Gastrocnemius medialis (tissue), 4 donors: ENCODE results near the gene XPO6. TPM values are rescaled to one million over a fixed set of nuclear protein-coding genes. Genes with fewer than 3 reads are reported as not detected.

Experiments used
- ATAC-seq, 2 donors: fragments of 150-250 bp; one replicate each; pipeline ENCODE4 v1.9.1; 2016
- DNase-seq, 2 donors: peaks; one replicate each; pipeline ENCODE4 v3.0.0-alpha.2; 2019
- H3K27ac ChIP-seq, 4 donors: fragments of 200-600 bp; sonication (generic); 1 replicate in 1 of 4; 2 replicates in 3 of 4; pipeline ENCODE4 v1.5.1; 2016 to 2018; ENCODE audit warnings: mild to moderate bottlenecking in 2 of 4, moderate library complexity in 1 of 4
- H3K27me3 ChIP-seq, 3 donors: fragments of 200-600 bp; sonication (generic) in 2 of 3; 1 replicate in 1 of 3; 2 replicates in 2 of 3; pipeline versions ENCODE4 v1.5.1 to v1.6.0; 2016 to 2019; ENCODE audit warnings: mild to moderate bottlenecking in 1 of 3, moderate library complexity in 1 of 3
- H3K36me3 ChIP-seq, 2 donors: fragments of 200-600 bp; sonication (generic) in 1 of 2; one replicate each; pipeline ENCODE4 v1.5.1; 2017 to 2018
- H3K4me1 ChIP-seq, 2 donors: fragments of 200-600 bp; sonication (generic) in 1 of 2; one replicate each; pipeline ENCODE4 v1.5.1; 2016 to 2017; ENCODE audit warnings: mild to moderate bottlenecking in 2 of 2
- H3K4me3 ChIP-seq, 4 donors: fragments of 200-600 bp; sonication (generic) in 3 of 4; 1 replicate in 1 of 4; 2 replicates in 3 of 4; pipeline ENCODE4 v1.5.1; 2016 to 2019; ENCODE audit warnings: mild to moderate bottlenecking in 2 of 4
- H3K9me3 ChIP-seq, 3 donors: fragments of 200-600 bp; sonication (generic) in 2 of 3; 1 replicate in 1 of 3; 2 replicates in 2 of 3; pipeline ENCODE4 v1.5.1; 2016 to 2019
- POLR2A ChIP-seq, 2 donors: fragments of 450-650 bp; IDR thresholded peaks; one replicate each; pipeline ENCODE4 v1.6.1; 2017; ENCODE audit warnings: antibody characterized with exemption in 2 of 2, mild to moderate bottlenecking in 2 of 2, moderate library complexity in 2 of 2
- in situ Hi-C, 4 donors: fragments of 200-750 bp; cut with MboI; loops; one replicate each; pipeline versions ENCODE4 v1.15.0 to v1.8.0; 2017; ENCODE audit warnings: low sequenced_read_pairs in 4 of 4
- intact Hi-C: fragments of 100-400 bp; cut with DNase I; formaldehyde crosslinking; loops from one replicate; pipeline ENCODE4 v1.15.1; 2023; ENCODE audit warnings: low total_unique reads
- total RNA-seq, 4 donors: library from RNA; depleted of rRNA; stranded (reverse); fragments of >200 nt; gene quantifications; one replicate each; pipeline versions ENCODE4 v1.1.0 to v1.2.3, GENCODE V29; 2016
- TF ChIP-seq, protein P1 (sequence below), 5 experiments: fragments of 450-650 bp in 3 of 5; fragments of 200-600 bp in 2 of 5; sonication (generic) in 2 of 5; IDR thresholded peaks in 4 of 5; conservative IDR thresholded peaks in 1 of 5; 1 replicate in 4 of 5; 2 replicates in 1 of 5; pipeline ENCODE4 v1.5.1; 2016 to 2019; ENCODE audit warnings: antibody characterized with exemption in 5 of 5, mild to moderate bottlenecking in 3 of 5, moderate library complexity in 3 of 5

XPO6 gene
- total RNA-seq, 4 donors from 2014 or later: 20.9 to 40.1 (median 29.6) TPM

DNA sequence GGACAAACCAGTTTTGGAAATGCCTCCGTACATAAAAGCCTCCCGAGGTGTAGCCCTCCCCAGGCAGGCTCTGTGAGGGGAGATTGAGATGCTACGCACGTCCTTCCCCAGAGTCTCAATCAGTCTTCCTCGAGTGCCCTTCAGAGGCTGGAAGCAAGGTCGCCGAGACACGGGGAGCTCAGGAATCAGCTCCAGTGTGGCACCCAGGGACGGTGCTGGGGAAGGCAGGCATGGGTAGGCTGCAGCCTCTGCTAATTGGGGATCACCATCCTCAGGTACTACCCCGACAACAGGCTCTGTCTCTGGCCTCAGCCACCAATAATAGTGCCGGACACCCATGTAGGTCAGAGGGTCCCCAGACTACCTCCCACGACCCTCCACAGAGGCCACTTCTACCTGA lies 120.1 kb downstream of the XPO6 start:
- H3K27me3 ChIP-seq: no peaks in the 10 kb centered on the region
- no peak overlapping the region for H3K27ac ChIP-seq
- no peak overlapping the region for H3K4me3 ChIP-seq
- intact Hi-C loops: no loop called here
- DNase-seq (no peak), ATAC-seq (no peak)
- in situ Hi-C loops: no loop called here
- no peaks in the 10 kb centered on the region for H3K4me1 ChIP-seq
- no peaks in the 10 kb centered on the region for H3K36me3 ChIP-seq
- TF ChIP-seq, protein P1, sequence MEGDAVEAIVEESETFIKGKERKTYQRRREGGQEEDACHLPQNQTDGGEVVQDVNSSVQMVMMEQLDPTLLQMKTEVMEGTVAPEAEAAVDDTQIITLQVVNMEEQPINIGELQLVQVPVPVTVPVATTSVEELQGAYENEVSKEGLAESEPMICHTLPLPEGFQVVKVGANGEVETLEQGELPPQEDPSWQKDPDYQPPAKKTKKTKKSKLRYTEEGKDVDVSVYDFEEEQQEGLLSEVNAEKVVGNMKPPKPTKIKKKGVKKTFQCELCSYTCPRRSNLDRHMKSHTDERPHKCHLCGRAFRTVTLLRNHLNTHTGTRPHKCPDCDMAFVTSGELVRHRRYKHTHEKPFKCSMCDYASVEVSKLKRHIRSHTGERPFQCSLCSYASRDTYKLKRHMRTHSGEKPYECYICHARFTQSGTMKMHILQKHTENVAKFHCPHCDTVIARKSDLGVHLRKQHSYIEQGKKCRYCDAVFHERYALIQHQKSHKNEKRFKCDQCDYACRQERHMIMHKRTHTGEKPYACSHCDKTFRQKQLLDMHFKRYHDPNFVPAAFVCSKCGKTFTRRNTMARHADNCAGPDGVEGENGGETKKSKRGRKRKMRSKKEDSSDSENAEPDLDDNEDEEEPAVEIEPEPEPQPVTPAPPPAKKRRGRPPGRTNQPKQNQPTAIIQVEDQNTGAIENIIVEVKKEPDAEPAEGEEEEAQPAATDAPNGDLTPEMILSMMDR (IDR thresholded peaks at IDR 0.05 in 4 of 5, conservative IDR thresholded peaks at IDR 0.05 in 1 of 5): no peak
- TF ChIP-seq POLR2A (IDR thresholded peaks at IDR 0.05): no peak
- H3K9me3 ChIP-seq: no peaks in the 10 kb centered on the region

DNA sequence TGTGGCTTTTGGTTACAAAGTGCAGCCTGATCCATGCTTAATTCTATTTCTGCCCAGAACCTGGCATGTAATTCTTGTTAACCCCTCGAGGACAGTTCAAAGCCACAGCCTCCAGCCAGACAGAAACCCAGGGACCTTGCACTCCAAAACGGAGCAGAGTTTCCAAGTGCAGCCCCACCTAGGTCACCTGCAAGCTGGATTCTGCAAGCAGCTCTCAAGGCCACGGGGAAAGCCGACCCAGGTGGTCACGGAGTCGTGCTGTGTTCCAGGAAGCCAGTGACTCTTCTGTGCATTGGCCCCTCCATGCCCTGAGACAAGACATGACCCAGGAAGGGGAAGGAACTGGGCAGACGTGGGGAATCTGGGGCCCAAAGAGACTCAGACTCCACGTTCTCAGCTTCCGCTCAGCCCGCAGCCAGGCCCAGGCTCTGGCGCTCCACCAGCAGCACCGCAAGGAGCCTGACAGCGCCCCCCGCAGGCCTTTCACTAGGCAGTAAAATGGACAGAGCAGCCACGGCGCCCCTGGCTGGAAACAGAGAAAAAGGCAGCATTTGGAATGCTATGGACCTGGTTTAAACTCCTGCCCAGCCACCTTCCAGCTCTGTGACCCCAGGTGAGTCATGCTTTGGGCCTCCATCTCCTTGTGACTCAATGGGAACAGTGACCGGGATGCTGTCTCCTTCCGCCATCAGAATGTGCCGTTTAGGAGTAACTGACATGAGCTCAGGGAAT lies 121.0 kb downstream of the XPO6 start:
- TF ChIP-seq, protein P1 (IDR thresholded peaks at IDR 0.05 in 4 of 5, conservative IDR thresholded peaks at IDR 0.05 in 1 of 5): no peak
- TF ChIP-seq POLR2A (IDR thresholded peaks at IDR 0.05): no peak
- H3K36me3 ChIP-seq: no peaks in the 10 kb centered on the region
- no peaks in the 10 kb centered on the region for H3K9me3 ChIP-seq
- in situ Hi-C loops (no loop called here), intact Hi-C loops (no loop called here)
- DNase-seq (no peak), ATAC-seq (no peak)
- no peak overlapping the region for H3K27ac ChIP-seq
- no peaks in the 10 kb centered on the region for H3K4me1 ChIP-seq
- no peak overlapping the region for H3K4me3 ChIP-seq
- no peaks in the 10 kb centered on the region for H3K27me3 ChIP-seq

DNA sequence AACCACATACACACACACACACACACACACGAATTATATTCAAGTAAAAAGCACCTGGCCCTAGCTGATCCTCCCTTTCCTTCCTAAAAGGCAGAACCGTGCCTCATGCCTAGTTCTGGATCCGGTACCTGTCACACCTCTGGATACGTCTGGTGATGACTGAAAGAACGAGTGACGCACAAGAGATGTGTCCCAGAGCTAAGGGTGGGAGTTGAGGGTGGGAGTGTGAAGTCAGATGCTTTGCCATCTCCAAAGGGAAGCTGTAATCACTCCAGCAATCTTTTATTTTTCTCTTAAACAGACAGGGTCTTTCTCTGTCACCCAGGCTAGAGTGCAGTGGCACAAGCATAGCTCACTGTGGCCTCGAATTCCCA lies 121.8 kb downstream of the XPO6 start:
- DNase-seq: no peak
- no peaks in the 10 kb centered on the region for H3K36me3 ChIP-seq
- H3K9me3 ChIP-seq: no peaks in the 10 kb centered on the region
- no peaks in the 10 kb centered on the region for H3K4me1 ChIP-seq
- TF ChIP-seq, protein P1 (IDR thresholded peaks at IDR 0.05 in 4 of 5, conservative IDR thresholded peaks at IDR 0.05 in 1 of 5): no peak
- TF ChIP-seq POLR2A (IDR thresholded peaks at IDR 0.05): no peak
- intact Hi-C loops (no loop called here), in situ Hi-C loops (no loop called here)
- H3K27ac ChIP-seq: no peak overlapping the region
- H3K27me3 ChIP-seq: peaks cover 0 to 2% (median 0%) of the 10 kb centered on the region in 3 donors
- no peak overlapping the region for H3K4me3 ChIP-seq
- ATAC-seq: no peak

DNA sequence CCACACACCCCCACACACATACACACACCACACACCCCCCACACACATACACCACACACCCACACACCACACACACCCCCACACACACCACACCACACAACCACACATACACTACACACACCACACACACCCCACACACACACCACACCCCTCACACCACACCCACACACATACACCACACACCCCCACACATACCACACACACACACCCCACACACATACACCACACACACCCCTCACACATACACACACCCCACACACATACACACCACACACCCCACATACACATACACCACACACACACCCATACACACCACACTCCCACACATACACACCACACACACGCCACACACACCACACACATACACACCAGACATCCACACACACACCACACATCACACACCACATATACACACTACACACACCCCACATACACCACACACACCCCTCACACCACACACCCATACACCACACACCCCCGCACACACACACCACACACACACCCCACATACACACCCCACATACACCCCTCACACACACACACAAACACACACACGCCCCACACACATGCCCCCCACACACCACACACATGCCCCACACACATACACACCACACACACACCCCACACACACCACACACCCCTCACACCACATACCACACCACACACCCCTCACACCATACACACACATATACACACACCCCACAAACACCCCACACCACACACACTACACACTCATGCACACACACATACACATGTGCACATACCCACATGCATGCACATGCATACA lies 122.4 kb downstream of the XPO6 start:
- Histone ChIP-seq H3K27ac (no peak overlapping the region), H3K9me3 (no peaks in the 10 kb centered on the region), H3K27me3 (peaks cover 0 to 2% (median 0%) of the 10 kb centered on the region in 3 donors), H3K4me1 (no peaks in the 10 kb centered on the region), H3K36me3 (no peaks in the 10 kb centered on the region), H3K4me3 (no peak overlapping the region)
- TF ChIP-seq POLR2A (IDR thresholded peaks at IDR 0.05): no peak
- TF ChIP-seq, protein P1 (IDR thresholded peaks at IDR 0.05 in 4 of 5, conservative IDR thresholded peaks at IDR 0.05 in 1 of 5): no peak
- no peak for ATAC-seq
- no peak for DNase-seq
- in situ Hi-C loops: no loop called here
- intact Hi-C loops: no loop called here
